Ramos (cell line): ENCODE data around the gene SLC35A2.
"Not testable (repeated sequence)": the region's sequence is repeated elsewhere in the genome, so short reads cannot be mapped to it uniquely, and the experiment has no call there.

Source experiments
- in situ Hi-C: fragments of 300-500 bp; cut with MboI; formaldehyde crosslinking; loops from one replicate; pipeline ENCODE4 v1.14.3; 2022; ENCODE audit warnings: low sequenced_read_pairs; ENCODE audit not compliant: unreplicated experiment

The SLC35A2 gene

DNA sequence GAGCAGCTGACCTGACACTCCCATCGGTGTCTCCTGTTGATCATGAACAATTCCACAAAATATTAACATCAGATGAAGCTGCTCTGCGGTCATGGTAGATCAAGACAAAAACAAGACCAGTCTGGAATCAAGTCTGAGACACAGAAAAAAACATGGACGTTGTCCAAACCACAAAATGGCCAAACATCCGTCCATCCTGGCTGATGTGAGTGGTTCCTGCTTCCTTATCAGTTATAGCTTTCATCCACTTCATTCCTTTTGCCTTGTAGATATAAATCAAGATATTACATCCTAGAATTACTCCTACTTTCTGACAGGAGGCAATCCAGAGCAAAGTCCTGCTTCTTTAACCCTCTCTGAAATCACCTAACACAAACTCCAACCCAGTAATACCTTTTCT, 47.2 kb downstream of the SLC35A2 start:
- in situ Hi-C loops = no loop called here

- in situ Hi-C loops = no loop called here
Measured at GRCh38 chrX:48854898-48855297, 56.5 kb downstream of the SLC35A2 start.

GRCh38 chrX:48854121-48854804, 57.2 kb downstream of the SLC35A2 start:
- in situ Hi-C loops = not testable (repeated sequence)

DNA sequence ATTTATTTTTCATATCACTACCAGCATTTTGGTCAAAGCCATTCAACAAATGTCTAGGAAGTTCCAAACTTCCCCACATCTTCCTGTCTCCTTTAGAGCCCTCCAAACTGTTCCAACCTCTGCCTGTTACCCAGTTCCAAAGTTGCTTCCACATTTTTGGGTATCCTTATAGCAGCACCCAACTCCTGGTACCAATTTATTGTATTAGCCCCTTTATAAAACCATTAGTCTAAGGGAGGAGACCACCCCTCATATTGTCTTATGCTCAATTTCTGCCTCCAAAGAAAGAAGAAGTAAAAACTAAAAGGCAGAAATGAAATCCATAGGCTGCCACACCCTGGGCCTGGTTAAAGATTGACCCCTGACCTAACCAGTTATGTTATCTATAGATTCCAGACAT, 58.0 kb downstream of the SLC35A2 start:
- in situ Hi-C loops = not testable (repeated sequence)
